Measurements from ENCODE around the gene MYO1B. TPM values are rescaled to one million over a fixed set of nuclear protein-coding genes. Genes with fewer than 3 reads are reported as not detected.

MYO1B gene
- total and polyA plus RNA-seq, 2 donors (not counting 1 experiment from before 2014, with no cell fraction given): 151 to 194 TPM

- Histone ChIP-seq H3K4me3 (replicated peaks in 1 of 4; ENCODE audit: control extremely low read depth in 1 of 4, insufficient read depth in 1 of 4, low read depth in 3 of 4, low read length in 4 of 4) (no peak overlapping the region), H3K4me1 (ENCODE audit: control insufficient read depth, extremely low read depth, insufficient read depth, low read length) (peaks cover 32% of the 10 kb centered on the region), H3K27ac (ENCODE audit: insufficient read depth, low read length) (peak overlapping the region; percentile 32), H3K79me2 (ENCODE audit: control insufficient read depth, insufficient read depth, low read length) (peaks cover 67% of the 10 kb centered on the region), H2AFZ (ENCODE audit: low read length) (no peak overlapping the region), H3K4me2 (ENCODE audit: extremely low read depth, insufficient read depth, low read length) (peak overlapping the region; percentile 15), H3K27me3 (ENCODE audit: control insufficient read depth, insufficient read depth, low read length) (no peaks in the 10 kb centered on the region), H4K20me1 (ENCODE audit: control insufficient read depth, extremely low read depth, insufficient read depth, low read length) (no peaks in the 10 kb centered on the region), H3K9me3 (ENCODE audit: control insufficient read depth, insufficient read depth, low read depth, low read length) (no peaks in the 10 kb centered on the region), H3K36me3 (ENCODE audit: control insufficient read depth, insufficient read depth, low read length) (no peaks in the 10 kb centered on the region), H3K9ac (ENCODE audit: insufficient read depth, low read length) (no peak overlapping the region)
- no peak for DNase-seq (ENCODE audit: low read depth in 2 of 2)
- no peak for TF ChIP-seq CTCF (conservative IDR thresholded peaks at IDR 0.05 in 1 of 2, IDR thresholded peaks at IDR 0.05 in 1 of 2; ENCODE audit: low read depth in 1 of 2, low read length in 2 of 2)
- TF ChIP-seq EZH2 (IDR thresholded peaks at IDR 0.05; ENCODE audit: low read length, missing control alignments): no peak
These were observed 75.7 kb downstream of the MYO1B start for GRCh38 chr2:191320881-191321280.

GRCh38 chr2:191321861-191322662, 76.9 kb downstream of the MYO1B start:
- Histone ChIP-seq H3K27ac (ENCODE audit: insufficient read depth, low read length) (peak overlapping the region; percentile 4), H3K4me2 (ENCODE audit: extremely low read depth, insufficient read depth, low read length) (no peak overlapping the region), H3K79me2 (ENCODE audit: control insufficient read depth, insufficient read depth, low read length) (peaks cover 63% of the 10 kb centered on the region)

More at GRCh38 chr2:191321861-191322662, 76.9 kb downstream of the MYO1B start:
- DNase-seq (ENCODE audit: low read depth in 2 of 2): peak in 1 of 2 donors; percentile 95
- H3K9me3 ChIP-seq (ENCODE audit: control insufficient read depth, insufficient read depth, low read depth, low read length): no peaks in the 10 kb centered on the region
- H4K20me1 ChIP-seq (ENCODE audit: control insufficient read depth, extremely low read depth, insufficient read depth, low read length): no peaks in the 10 kb centered on the region
- H3K4me1 ChIP-seq (ENCODE audit: control insufficient read depth, extremely low read depth, insufficient read depth, low read length): peaks cover 27% of the 10 kb centered on the region
- no peak overlapping the region for H3K9ac ChIP-seq (ENCODE audit: insufficient read depth, low read length)
- no peak overlapping the region for H3K4me3 ChIP-seq (replicated peaks in 1 of 4; ENCODE audit: control extremely low read depth in 1 of 4, insufficient read depth in 1 of 4, low read depth in 3 of 4, low read length in 4 of 4)
- no peaks in the 10 kb centered on the region for H3K27me3 ChIP-seq (ENCODE audit: control insufficient read depth, insufficient read depth, low read length)
- no peak overlapping the region for H2AFZ ChIP-seq (ENCODE audit: low read length)
- H3K36me3 ChIP-seq (ENCODE audit: control insufficient read depth, insufficient read depth, low read length): no peaks in the 10 kb centered on the region
- TF ChIP-seq CTCF (conservative IDR thresholded peaks at IDR 0.05 in 1 of 2, IDR thresholded peaks at IDR 0.05 in 1 of 2; ENCODE audit: low read depth in 1 of 2, low read length in 2 of 2) (no peak), EZH2 (IDR thresholded peaks at IDR 0.05; ENCODE audit: low read length, missing control alignments) (no peak)

All from fibroblast of lung (primary cell).